Neuronal stem cell (in vitro differentiated cells): ENCODE measurements around the gene SLC8A1.

Experiments used
- DNase-seq: peaks from one replicate; pipeline ENCODE4 v3.0.0-alpha.2; 2013; ENCODE audit warnings: low spot score
- H2AFZ ChIP-seq: one replicate; pipeline ENCODE4 v1.6.1; 2013; ENCODE audit warnings: mild to moderate bottlenecking, low read length, inconsistent platforms
- H2AK5ac ChIP-seq: 2 replicates; pipeline ENCODE4 v1.6.1; 2013; ENCODE audit warnings: low read depth, mild to moderate bottlenecking, inconsistent platforms, low read length, moderate library complexity, mixed read lengths
- H2BK120ac ChIP-seq: 2 replicates; pipeline ENCODE4 v1.6.1; 2013; ENCODE audit warnings: low read depth, mild to moderate bottlenecking, inconsistent platforms, low read length, moderate library complexity, mixed read lengths
- H2BK12ac ChIP-seq: one replicate; pipeline ENCODE4 v1.6.1; 2013; ENCODE audit warnings: low read length, inconsistent platforms
- H2BK15ac ChIP-seq: 2 replicates; pipeline ENCODE4 v1.6.1; 2013; ENCODE audit warnings: mild to moderate bottlenecking, low read length, inconsistent platforms, mixed read lengths
- H2BK5ac ChIP-seq: one replicate; pipeline ENCODE4 v1.6.1; 2013; ENCODE audit warnings: inconsistent platforms, mild to moderate bottlenecking, low read length, moderate library complexity
- H3K14ac ChIP-seq: one replicate; pipeline ENCODE4 v1.6.1; 2013; ENCODE audit warnings: low read length, inconsistent platforms
- H3K18ac ChIP-seq: 2 replicates; pipeline ENCODE4 v1.6.1; 2013; ENCODE audit warnings: low read length, inconsistent platforms
- H3K23ac ChIP-seq: 2 replicates; pipeline ENCODE4 v1.6.1; 2013; ENCODE audit warnings: low read depth, mild to moderate bottlenecking, mixed read lengths, low read length, inconsistent platforms; ENCODE audit not compliant: poor library complexity
- H3K27ac ChIP-seq: replicated peaks from 3 replicates; pipeline ENCODE4 v1.5.1; 2013; ENCODE audit warnings: low read length, inconsistent platforms
- H3K27me3 ChIP-seq, 3 experiments: 2 replicates each; pipeline ENCODE4 v1.6.1; 2013; ENCODE audit warnings: low read length in 3 of 3, mild to moderate bottlenecking in 2 of 3, inconsistent platforms in 1 of 3, low read depth in 1 of 3, mixed read lengths in 1 of 3, moderate library complexity in 1 of 3; ENCODE audit not compliant: control insufficient read depth in 3 of 3, insufficient read depth in 3 of 3
- H3K36me3 ChIP-seq, 2 donors: replicated peaks in 1 of 2; 2 replicates each; pipeline ENCODE4 v1.6.1; 2013; ENCODE audit warnings: low read length in 2 of 2; ENCODE audit not compliant: control insufficient read depth in 2 of 2, insufficient read depth in 2 of 2
- H3K4ac ChIP-seq: 2 replicates; pipeline ENCODE4 v1.6.1; 2013; ENCODE audit warnings: inconsistent platforms, mild to moderate bottlenecking, low read length, moderate library complexity
- H3K4me1 ChIP-seq, 2 donors: 1 replicate in 1 of 2; 2 replicates in 1 of 2; pipeline ENCODE4 v1.6.1; 2013; ENCODE audit warnings: low read length in 2 of 2, low read depth in 1 of 2; ENCODE audit not compliant: control insufficient read depth in 2 of 2, insufficient read depth in 1 of 2
- H3K4me2 ChIP-seq: one replicate; pipeline ENCODE4 v1.6.1; 2013; ENCODE audit warnings: mild to moderate bottlenecking, low read length, inconsistent platforms; ENCODE audit not compliant: insufficient read depth, poor library complexity, severe bottlenecking
- H3K4me3 ChIP-seq, 2 donors: 2 replicates each; pipeline ENCODE4 v1.5.1; 2013; ENCODE audit warnings: low read length in 2 of 2, mild to moderate bottlenecking in 2 of 2, inconsistent platforms in 1 of 2, moderate library complexity in 1 of 2
- H3K79me1 ChIP-seq: one replicate; pipeline ENCODE4 v1.6.1; 2013; ENCODE audit warnings: low read depth, mild to moderate bottlenecking, inconsistent platforms, low read length, moderate library complexity
- H3K9ac ChIP-seq: one replicate; pipeline ENCODE4 v1.6.1; 2013; ENCODE audit warnings: mild to moderate bottlenecking, low read depth, low read length, inconsistent platforms; ENCODE audit not compliant: poor library complexity
- H3K9me3 ChIP-seq, 2 donors: replicated peaks in 1 of 2; 2 replicates each; pipeline versions ENCODE3 to v1.6.1; 2013; ENCODE audit warnings: low read length in 2 of 2, mild to moderate bottlenecking in 2 of 2, inconsistent platforms in 1 of 2, low read depth in 1 of 2, mixed read lengths in 1 of 2, moderate library complexity in 1 of 2; ENCODE audit not compliant: control insufficient read depth in 2 of 2, insufficient read depth in 1 of 2
- H4K8ac ChIP-seq: one replicate; pipeline ENCODE4 v1.6.1; 2013; ENCODE audit warnings: low read depth, mild to moderate bottlenecking, inconsistent platforms, low read length, moderate library complexity
- H4K91ac ChIP-seq: one replicate; pipeline ENCODE4 v1.6.1; 2013; ENCODE audit warnings: low read length, low read depth, mild to moderate bottlenecking, inconsistent platforms; ENCODE audit not compliant: poor library complexity
- WGBS, 2 donors: extraction: QIAGEN DNeasy Blood & Tissue Kit; methylation state at CpG; one replicate each; pipeline ENCODE4 v1.1.7; 2013; ENCODE audit warnings: missing lambda C conversion rate in 2 of 2, mixed read lengths in 1 of 2; ENCODE audit not compliant: insufficient read length in 2 of 2, insufficient replicate concordance in 1 of 2; ENCODE audit errors: extremely low coverage in 2 of 2; 5-methylcytosine and 5-hydroxymethylcytosine counted together

The SLC8A1 gene

DNA sequence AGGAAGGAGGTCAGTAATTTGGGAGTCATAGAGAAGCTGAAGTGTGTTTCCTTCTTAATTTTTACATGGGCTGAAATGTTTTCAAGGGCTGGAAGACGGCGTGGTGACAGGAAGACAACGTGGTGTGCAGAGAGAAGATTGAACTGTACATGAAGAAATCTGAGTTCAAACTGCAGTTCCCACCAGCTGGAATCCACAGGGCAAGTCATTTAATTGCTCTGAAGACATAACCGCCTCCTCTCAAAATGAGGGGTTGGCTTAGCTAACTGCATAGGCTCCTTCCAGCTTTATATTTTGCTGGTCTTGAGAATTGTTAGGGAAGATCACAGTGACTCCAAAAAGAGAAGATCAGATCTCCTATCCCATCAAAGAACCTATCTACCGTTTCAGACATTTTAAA, 103.9 kb downstream of the SLC8A1 start:
- Histone ChIP-seq H2BK5ac (no peak overlapping the region), H3K9me3 (no peaks in the 10 kb centered on the region), H3K36me3 (no peaks in the 10 kb centered on the region), H2BK120ac (no peak overlapping the region), H3K4me2 (no peak overlapping the region), H3K9ac (no peak overlapping the region), H3K18ac (no peak overlapping the region), H4K8ac (no peak overlapping the region), H3K79me1 (no peaks in the 10 kb centered on the region), H3K14ac (no peak overlapping the region), H3K4me1 (peaks cover 0 to 2% of the 10 kb centered on the region in 2 donors), H3K4me3 (no peak overlapping the region), H3K27ac (no peak overlapping the region), H4K91ac (no peak overlapping the region), H2BK12ac (no peak overlapping the region), H2AK5ac (no peak overlapping the region), H3K27me3 (no peaks in the 10 kb centered on the region), H2AFZ (no peak overlapping the region), H3K23ac (no peak overlapping the region), H3K4ac (no peak overlapping the region), H2BK15ac (no peak overlapping the region)
- no CpG with 5 or more reads among the region's 5 CpGs for WGBS, 2 donors
- no peak for DNase-seq

DNA sequence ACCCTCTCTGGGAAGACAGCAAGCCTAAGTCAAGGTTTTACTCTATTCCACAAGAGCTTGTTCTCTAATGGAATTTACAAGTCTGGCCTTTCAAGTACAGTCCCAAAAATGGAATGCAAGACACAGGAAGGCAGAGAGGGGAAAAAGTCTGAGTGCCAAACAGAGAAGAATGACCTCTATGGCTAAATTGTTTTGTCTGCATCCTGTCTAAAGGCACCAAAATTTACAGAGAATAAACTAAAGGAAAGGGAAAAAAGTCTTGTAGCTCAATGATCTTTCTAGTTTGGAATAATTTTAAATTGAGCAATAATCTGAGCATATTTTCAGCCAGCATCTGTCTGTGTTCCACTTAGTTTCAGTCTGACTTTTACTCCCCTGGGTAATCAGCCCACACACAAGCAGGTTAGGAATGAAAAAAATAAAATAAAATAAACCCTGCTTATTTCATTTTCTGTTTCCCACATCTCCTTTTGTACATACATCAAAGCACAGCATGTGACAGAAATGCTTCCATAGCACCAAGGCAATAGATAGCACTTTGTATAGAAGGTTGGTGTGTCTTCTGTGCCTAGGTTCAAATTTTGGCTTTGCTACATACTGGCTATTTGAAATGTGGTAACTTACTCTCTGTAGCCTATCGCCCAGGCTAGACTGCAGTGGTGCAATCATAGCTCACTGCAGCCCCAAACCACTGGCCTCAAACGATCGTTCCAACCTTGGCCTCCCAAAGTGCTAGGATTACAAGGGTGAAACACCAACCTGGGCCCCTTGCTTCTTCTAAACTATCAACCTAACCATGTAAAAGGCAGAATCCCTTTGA, 105.1 kb downstream of the SLC8A1 start:
- WGBS, 2 donors, result no CpG with 5 or more reads among the region's 3 CpGs
- Histone ChIP-seq H3K18ac (no peak overlapping the region), H2BK120ac (no peak overlapping the region), H3K4me3 (no peak overlapping the region), H4K91ac (no peak overlapping the region), H2AK5ac (no peak overlapping the region), H3K4ac (no peak overlapping the region), H3K4me2 (no peak overlapping the region), H3K27me3 (no peaks in the 10 kb centered on the region), H3K9ac (no peak overlapping the region), H2BK12ac (no peak overlapping the region), H2AFZ (no peak overlapping the region), H4K8ac (no peak overlapping the region), H3K23ac (no peak overlapping the region), H3K79me1 (no peaks in the 10 kb centered on the region), H2BK5ac (no peak overlapping the region), H3K27ac (no peak overlapping the region), H3K9me3 (no peaks in the 10 kb centered on the region), H3K36me3 (no peaks in the 10 kb centered on the region), H2BK15ac (no peak overlapping the region), H3K4me1 (peaks cover 0 to 2% of the 10 kb centered on the region in 2 donors), H3K14ac (no peak overlapping the region)
- DNase-seq, result no peak

DNA sequence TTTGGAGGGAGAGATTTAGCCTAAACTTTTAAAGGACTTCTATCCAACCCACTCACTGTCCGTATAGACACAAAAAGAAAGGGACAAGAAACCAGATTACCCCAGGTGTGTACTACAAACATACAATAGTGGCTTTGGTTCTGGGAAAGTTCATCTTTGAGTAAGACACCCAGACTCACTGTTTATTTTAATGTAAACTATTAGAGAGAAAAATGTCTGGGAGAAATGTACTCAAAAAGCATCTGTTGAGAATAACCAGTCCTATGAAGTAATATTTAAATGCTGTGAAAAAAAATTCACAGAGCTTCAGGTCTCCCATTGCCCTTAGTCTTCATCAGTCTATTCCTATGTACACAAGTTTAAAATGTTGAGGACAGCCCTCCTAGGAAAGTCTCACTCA, 107.5 kb downstream of the SLC8A1 start:
- no peak overlapping the region for H3K18ac ChIP-seq
- no peak overlapping the region for H3K4ac ChIP-seq
- no peak overlapping the region for H2BK5ac ChIP-seq
- no peak overlapping the region for H3K4me2 ChIP-seq
- no peak overlapping the region for H4K91ac ChIP-seq
- no peak overlapping the region for H2BK15ac ChIP-seq
- H3K9ac ChIP-seq, result no peak overlapping the region
- no peak overlapping the region for H3K14ac ChIP-seq
- no peak for DNase-seq
- H2BK120ac ChIP-seq, result no peak overlapping the region
- H3K36me3 ChIP-seq, result no peaks in the 10 kb centered on the region
- no CpG with 5 or more reads among the region's 1 CpG for WGBS, 2 donors
- no peak overlapping the region for H3K23ac ChIP-seq
- no peak overlapping the region for H4K8ac ChIP-seq
- H3K4me3 ChIP-seq, result no peak overlapping the region
- H2BK12ac ChIP-seq, result no peak overlapping the region
- no peak overlapping the region for H2AK5ac ChIP-seq
- H3K27ac ChIP-seq, result no peak overlapping the region
- no peak overlapping the region for H2AFZ ChIP-seq
- no peaks in the 10 kb centered on the region for H3K9me3 ChIP-seq
- H3K27me3 ChIP-seq, result no peaks in the 10 kb centered on the region
- H3K79me1 ChIP-seq, result no peaks in the 10 kb centered on the region
- peaks cover 0 to 2% of the 10 kb centered on the region in 2 donors for H3K4me1 ChIP-seq

DNA sequence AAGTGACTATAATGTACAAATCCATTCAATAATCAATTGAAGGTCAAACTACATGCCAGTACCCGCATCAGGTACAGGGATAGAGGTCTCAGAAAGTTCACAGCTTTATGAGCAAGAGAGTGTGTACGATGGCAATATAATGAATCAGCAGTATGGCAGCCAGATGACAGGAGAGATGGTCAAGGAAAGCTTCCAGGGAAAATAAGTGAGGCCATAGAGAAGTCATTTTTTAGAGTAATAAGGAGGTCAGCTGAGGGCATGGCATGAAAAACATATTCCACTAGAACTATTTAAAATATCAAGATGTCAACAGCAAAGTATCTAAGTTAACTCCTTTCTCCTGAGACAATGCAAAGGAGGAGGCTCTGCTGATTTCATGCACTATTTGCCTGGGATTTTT, 108.0 kb downstream of the SLC8A1 start:
- Histone ChIP-seq H3K4me1 (peaks cover 0 to 2% of the 10 kb centered on the region in 2 donors), H2AK5ac (no peak overlapping the region), H3K14ac (no peak overlapping the region), H2BK120ac (no peak overlapping the region), H3K23ac (no peak overlapping the region), H2AFZ (no peak overlapping the region), H3K9ac (no peak overlapping the region), H3K9me3 (no peaks in the 10 kb centered on the region), H2BK12ac (no peak overlapping the region), H3K27ac (no peak overlapping the region), H3K4me2 (no peak overlapping the region), H3K27me3 (no peaks in the 10 kb centered on the region), H2BK5ac (no peak overlapping the region), H4K91ac (no peak overlapping the region), H3K18ac (no peak overlapping the region), H4K8ac (no peak overlapping the region), H3K36me3 (no peaks in the 10 kb centered on the region), H3K79me1 (no peaks in the 10 kb centered on the region), H2BK15ac (no peak overlapping the region), H3K4me3 (no peak overlapping the region), H3K4ac (no peak overlapping the region)
- no peak for DNase-seq
- WGBS, 2 donors, result no CpG with 5 or more reads among the region's 2 CpGs
